ENCODE data around the gene PXN.

Gene PXN

GRCh38 chr12:120199595-120200306 lies 65.8 kb downstream of the PXN start:
- peak overlapping the region; percentile 67 for H3K4me3 ChIP-seq (replicated peaks; ENCODE audit: insufficient read depth, low read length)
- H3K27ac ChIP-seq (replicated peaks), result peak overlapping the region; percentile 93
- TF ChIP-seq POLR2AphosphoS5 (IDR thresholded peaks at IDR 0.05; ENCODE audit: low read depth), result 0 out of 2 replicates have a peak, but pooled peaks have one; percentile 6
- TF ChIP-seq, protein P1, sequence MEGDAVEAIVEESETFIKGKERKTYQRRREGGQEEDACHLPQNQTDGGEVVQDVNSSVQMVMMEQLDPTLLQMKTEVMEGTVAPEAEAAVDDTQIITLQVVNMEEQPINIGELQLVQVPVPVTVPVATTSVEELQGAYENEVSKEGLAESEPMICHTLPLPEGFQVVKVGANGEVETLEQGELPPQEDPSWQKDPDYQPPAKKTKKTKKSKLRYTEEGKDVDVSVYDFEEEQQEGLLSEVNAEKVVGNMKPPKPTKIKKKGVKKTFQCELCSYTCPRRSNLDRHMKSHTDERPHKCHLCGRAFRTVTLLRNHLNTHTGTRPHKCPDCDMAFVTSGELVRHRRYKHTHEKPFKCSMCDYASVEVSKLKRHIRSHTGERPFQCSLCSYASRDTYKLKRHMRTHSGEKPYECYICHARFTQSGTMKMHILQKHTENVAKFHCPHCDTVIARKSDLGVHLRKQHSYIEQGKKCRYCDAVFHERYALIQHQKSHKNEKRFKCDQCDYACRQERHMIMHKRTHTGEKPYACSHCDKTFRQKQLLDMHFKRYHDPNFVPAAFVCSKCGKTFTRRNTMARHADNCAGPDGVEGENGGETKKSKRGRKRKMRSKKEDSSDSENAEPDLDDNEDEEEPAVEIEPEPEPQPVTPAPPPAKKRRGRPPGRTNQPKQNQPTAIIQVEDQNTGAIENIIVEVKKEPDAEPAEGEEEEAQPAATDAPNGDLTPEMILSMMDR (IDR thresholded peaks at IDR 0.05; ENCODE audit: insufficient read depth, low read length), result no peak
- peak in 1 of 2 experiments; percentile 30 for DNase-seq (ENCODE audit: low read depth in 1 of 2, low spot score in 1 of 2)
- H3K27me3 ChIP-seq (ENCODE audit: insufficient read depth, poor library complexity, severe bottlenecking), result no peaks in the 10 kb centered on the region

GRCh38 chr12:120199025-120199424 lies 66.5 kb downstream of the PXN start:
- TF ChIP-seq SPI1 (IDR thresholded peaks at IDR 0.05; ENCODE audit: borderline replicate concordance, low read depth), result no peak
- TF ChIP-seq, protein P1 (IDR thresholded peaks at IDR 0.05; ENCODE audit: insufficient read depth, low read length), result no peak
- TF ChIP-seq REST (IDR thresholded peaks at IDR 0.05; ENCODE audit: insufficient replicate concordance, low read depth), result no peak
- TF ChIP-seq POLR2AphosphoS5 (IDR thresholded peaks at IDR 0.05; ENCODE audit: low read depth), result no peak; the same call in 1 of the 2 replicates
- TF ChIP-seq GABPA (IDR thresholded peaks at IDR 0.05; ENCODE audit: low read depth), result no peak
- peak overlapping the region; percentile 93 for H3K27ac ChIP-seq (replicated peaks)
- DNase-seq (ENCODE audit: low read depth in 1 of 2, low spot score in 1 of 2), result no peak
- H3K4me3 ChIP-seq (replicated peaks; ENCODE audit: insufficient read depth, low read length), result peak overlapping the region; percentile 67
- no peaks in the 10 kb centered on the region for H3K27me3 ChIP-seq (ENCODE audit: insufficient read depth, poor library complexity, severe bottlenecking)

DNA sequence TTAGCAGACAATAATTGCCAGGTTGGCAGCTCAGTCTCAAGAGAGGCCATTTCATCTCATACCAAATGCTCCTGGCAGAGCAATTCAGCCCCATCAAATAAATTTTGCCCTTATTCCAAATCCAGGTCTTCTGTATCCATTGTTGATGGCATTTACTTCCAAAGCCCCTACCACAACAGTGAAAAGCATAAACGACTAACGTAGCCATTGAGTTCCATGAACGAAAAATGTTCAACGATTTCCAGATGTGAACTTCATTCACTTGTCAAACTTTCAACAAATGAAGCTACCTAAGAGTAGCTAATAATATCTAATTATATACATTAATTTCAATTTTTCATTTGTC lies 68.0 kb downstream of the PXN start:
- H3K4me3 ChIP-seq (replicated peaks; ENCODE audit: insufficient read depth, low read length), result no peak overlapping the region; the same call in 1 of the 2 replicates
- no peak for DNase-seq (ENCODE audit: low read depth in 1 of 2, low spot score in 1 of 2)
- H3K27me3 ChIP-seq (ENCODE audit: insufficient read depth, poor library complexity, severe bottlenecking), result no peaks in the 10 kb centered on the region
- TF ChIP-seq SPI1 (IDR thresholded peaks at IDR 0.05; ENCODE audit: borderline replicate concordance, low read depth), result no peak
- TF ChIP-seq GABPA (IDR thresholded peaks at IDR 0.05; ENCODE audit: low read depth), result no peak
- no peak for TF ChIP-seq POLR2AphosphoS5 (IDR thresholded peaks at IDR 0.05; ENCODE audit: low read depth)
- TF ChIP-seq, protein P1 (IDR thresholded peaks at IDR 0.05; ENCODE audit: insufficient read depth, low read length), result no peak
- TF ChIP-seq REST (IDR thresholded peaks at IDR 0.05; ENCODE audit: insufficient replicate concordance, low read depth), result no peak
- H3K27ac ChIP-seq (replicated peaks), result no peak overlapping the region
